Gastrocnemius medialis (tissue), 4 donors: Measurements from ENCODE around the gene FBXO24.

Experiments used
- POLR2A ChIP-seq, 2 donors: fragments of 450-650 bp; IDR thresholded peaks; one replicate each; pipeline ENCODE4 v1.6.1; 2017; ENCODE audit warnings: antibody characterized with exemption in 2 of 2, mild to moderate bottlenecking in 2 of 2, moderate library complexity in 2 of 2
- TF ChIP-seq, protein P1 (sequence below), 5 experiments: fragments of 450-650 bp in 3 of 5; fragments of 200-600 bp in 2 of 5; sonication (generic) in 2 of 5; IDR thresholded peaks in 4 of 5; conservative IDR thresholded peaks in 1 of 5; 1 replicate in 4 of 5; 2 replicates in 1 of 5; pipeline ENCODE4 v1.5.1; 2016 to 2019; ENCODE audit warnings: antibody characterized with exemption in 5 of 5, mild to moderate bottlenecking in 3 of 5, moderate library complexity in 3 of 5

- TF ChIP-seq, protein P1, sequence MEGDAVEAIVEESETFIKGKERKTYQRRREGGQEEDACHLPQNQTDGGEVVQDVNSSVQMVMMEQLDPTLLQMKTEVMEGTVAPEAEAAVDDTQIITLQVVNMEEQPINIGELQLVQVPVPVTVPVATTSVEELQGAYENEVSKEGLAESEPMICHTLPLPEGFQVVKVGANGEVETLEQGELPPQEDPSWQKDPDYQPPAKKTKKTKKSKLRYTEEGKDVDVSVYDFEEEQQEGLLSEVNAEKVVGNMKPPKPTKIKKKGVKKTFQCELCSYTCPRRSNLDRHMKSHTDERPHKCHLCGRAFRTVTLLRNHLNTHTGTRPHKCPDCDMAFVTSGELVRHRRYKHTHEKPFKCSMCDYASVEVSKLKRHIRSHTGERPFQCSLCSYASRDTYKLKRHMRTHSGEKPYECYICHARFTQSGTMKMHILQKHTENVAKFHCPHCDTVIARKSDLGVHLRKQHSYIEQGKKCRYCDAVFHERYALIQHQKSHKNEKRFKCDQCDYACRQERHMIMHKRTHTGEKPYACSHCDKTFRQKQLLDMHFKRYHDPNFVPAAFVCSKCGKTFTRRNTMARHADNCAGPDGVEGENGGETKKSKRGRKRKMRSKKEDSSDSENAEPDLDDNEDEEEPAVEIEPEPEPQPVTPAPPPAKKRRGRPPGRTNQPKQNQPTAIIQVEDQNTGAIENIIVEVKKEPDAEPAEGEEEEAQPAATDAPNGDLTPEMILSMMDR (IDR thresholded peaks at IDR 0.05 in 4 of 5, conservative IDR thresholded peaks at IDR 0.05 in 1 of 5), result no peak
- no peak for TF ChIP-seq POLR2A (IDR thresholded peaks at IDR 0.05)
Measured at GRCh38 chr7:100604976-100605911, 19.1 kb downstream of the FBXO24 start.
